ENCODE results near the gene LOXL1. TPM values are rescaled to one million over a fixed set of nuclear protein-coding genes. Genes with fewer than 3 reads are reported as not detected.

LOXL1 gene
- total and polyA plus RNA-seq, 9 of the 15 experiments (the other 6 are each of a cell fraction or from before 2014, with no cell fraction given), result 0.14 TPM; not detected in 8

DNA sequence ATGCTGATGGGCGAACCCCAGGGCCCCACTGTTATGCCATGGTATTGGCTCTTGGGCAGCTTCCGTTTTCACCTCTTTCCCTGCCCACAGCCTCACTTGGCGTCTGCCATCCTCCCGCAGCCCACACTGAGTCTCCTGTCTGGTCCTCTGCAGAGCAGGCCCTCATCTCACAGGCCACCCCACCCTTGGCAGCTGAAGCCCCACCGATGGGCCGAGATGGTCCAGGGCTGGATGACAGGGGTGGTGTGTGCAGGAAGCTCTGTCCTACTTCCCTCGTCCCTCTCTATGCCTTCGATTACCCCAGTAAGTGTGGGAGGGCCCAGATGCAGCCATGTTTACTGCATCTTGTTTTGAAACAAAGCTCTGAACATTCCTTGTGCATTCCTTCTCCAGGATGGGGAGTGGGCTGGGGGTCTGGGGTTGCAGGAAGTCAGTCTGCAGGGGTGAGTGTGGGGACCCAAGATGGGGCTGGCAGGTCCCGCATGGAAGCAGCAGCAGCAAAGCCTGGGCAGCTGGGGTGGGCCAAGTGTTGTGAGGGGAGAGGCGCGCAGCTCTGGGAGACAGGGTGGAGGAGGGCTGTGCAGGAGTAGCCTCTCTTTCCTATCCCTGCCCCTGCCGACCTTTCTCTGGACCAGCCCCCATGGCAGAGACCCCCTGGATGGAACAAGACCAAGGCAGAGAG lies 32.0 kb upstream of the LOXL1 start:
- ChIA-PET CTCF (ENCODE audit: low intra/inter-chr PET ratio) (no interaction called here), POLR2A (interaction anchor here (1.3 kb wide), 1 partner anchor 13 kb away, joined by 7 read pairs; no protein-coding TSS in a partner anchor)
- Histone ChIP-seq H3K4me2 (ENCODE audit: insufficient read depth, low read length) (no peak overlapping the region), H3K79me2 (ENCODE audit: control insufficient read depth, insufficient read depth, low read length) (no peaks in the 10 kb centered on the region), H3K27me3 (ENCODE audit: control insufficient read depth in 2 of 2, insufficient read depth in 2 of 2, low read length in 2 of 2) (peaks cover 2 to 37% of the 10 kb centered on the region in 2 experiments; a peak in 3 of 5 replicates), H3K4me1 (replicated peaks in 1 of 2; ENCODE audit: control insufficient read depth in 2 of 2, insufficient read depth in 2 of 2, low read length in 2 of 2) (peaks cover 0 to 3% of the 10 kb centered on the region in 2 experiments; a peak in 1 of 5 replicates), H3K9ac (ENCODE audit: insufficient read depth in 1 of 2, low read depth in 2 of 2, low read length in 2 of 2) (no peak overlapping the region; a peak in 1 of 4 replicates), H2AFZ (ENCODE audit: low read depth, low read length) (no peak overlapping the region), H3K36me3 (ENCODE audit: control insufficient read depth, insufficient read depth, low read length) (no peaks in the 10 kb centered on the region), H3K4me3 (no peak overlapping the region), H3K27ac (ENCODE audit: extremely low read depth, low read depth, low read length) (no peak overlapping the region), H3K9me1 (ENCODE audit: control insufficient read depth, insufficient read depth, low read length) (no peaks in the 10 kb centered on the region), H3K9me3 (replicated peaks; ENCODE audit: control insufficient read depth, insufficient read depth, low read depth, low read length) (no peaks in the 10 kb centered on the region), H4K20me1 (replicated peaks; ENCODE audit: control insufficient read depth, insufficient read depth, low read length) (no peaks in the 10 kb centered on the region; the same call in 1 of the 2 replicates)
- intact Hi-C loops (cut with micrococcal nuclease), result no loop called here
- WGBS (ENCODE audit: insufficient coverage, low coverage, missing lambda C conversion rate), result 0% methylated on average over 8 of the region's 12 CpGs
- FAIRE-seq (no peak), DNase-seq (ENCODE audit: extremely low read depth in 1 of 4, low spot score in 3 of 4) (no peak), ATAC-seq (no peak)
- TF ChIP-seq ZNF586 (CRISPR knock-in tag; conservative IDR thresholded peaks at IDR 0.05) (no peak), ZNF766 (CRISPR knock-in tag; conservative IDR thresholded peaks at IDR 0.05) (no peak), ZNF239 (CRISPR knock-in tag; IDR thresholded peaks at IDR 0.05) (no peak), NBN (IDR thresholded peaks at IDR 0.05; ENCODE audit: low read depth) (no peak), SRF (CRISPR knock-in tag; IDR thresholded peaks at IDR 0.05) (no peak), SP2 (IDR thresholded peaks at IDR 0.05; ENCODE audit: extremely low read depth, low read depth, low read length, poor library complexity, severe bottlenecking) (no peak), TGIF2 (CRISPR knock-in tag; IDR thresholded peaks at IDR 0.05) (no peak), NCOA6 (IDR thresholded peaks at IDR 0.05) (no peak), KDM4B (IDR thresholded peaks at IDR 0.05; ENCODE audit: borderline replicate concordance in 2 of 2, low read depth in 1 of 2) (no peak), ZNF274 (IDR thresholded peaks at IDR 0.05; ENCODE audit: borderline replicate concordance, low read depth, low read length) (no peak), EZH2 (IDR thresholded peaks at IDR 0.05; ENCODE audit: borderline replicate concordance, low read depth, low read length) (no peak), TEAD1 (CRISPR knock-in tag; IDR thresholded peaks at IDR 0.05) (no peak)
- TF ChIP-seq, protein P1, sequence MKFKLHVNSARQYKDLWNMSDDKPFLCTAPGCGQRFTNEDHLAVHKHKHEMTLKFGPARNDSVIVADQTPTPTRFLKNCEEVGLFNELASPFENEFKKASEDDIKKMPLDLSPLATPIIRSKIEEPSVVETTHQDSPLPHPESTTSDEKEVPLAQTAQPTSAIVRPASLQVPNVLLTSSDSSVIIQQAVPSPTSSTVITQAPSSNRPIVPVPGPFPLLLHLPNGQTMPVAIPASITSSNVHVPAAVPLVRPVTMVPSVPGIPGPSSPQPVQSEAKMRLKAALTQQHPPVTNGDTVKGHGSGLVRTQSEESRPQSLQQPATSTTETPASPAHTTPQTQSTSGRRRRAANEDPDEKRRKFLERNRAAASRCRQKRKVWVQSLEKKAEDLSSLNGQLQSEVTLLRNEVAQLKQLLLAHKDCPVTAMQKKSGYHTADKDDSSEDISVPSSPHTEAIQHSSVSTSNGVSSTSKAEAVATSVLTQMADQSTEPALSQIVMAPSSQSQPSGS (CRISPR knock-in tag; IDR thresholded peaks at IDR 0.05), result no peak
- TF ChIP-seq, protein P2, sequence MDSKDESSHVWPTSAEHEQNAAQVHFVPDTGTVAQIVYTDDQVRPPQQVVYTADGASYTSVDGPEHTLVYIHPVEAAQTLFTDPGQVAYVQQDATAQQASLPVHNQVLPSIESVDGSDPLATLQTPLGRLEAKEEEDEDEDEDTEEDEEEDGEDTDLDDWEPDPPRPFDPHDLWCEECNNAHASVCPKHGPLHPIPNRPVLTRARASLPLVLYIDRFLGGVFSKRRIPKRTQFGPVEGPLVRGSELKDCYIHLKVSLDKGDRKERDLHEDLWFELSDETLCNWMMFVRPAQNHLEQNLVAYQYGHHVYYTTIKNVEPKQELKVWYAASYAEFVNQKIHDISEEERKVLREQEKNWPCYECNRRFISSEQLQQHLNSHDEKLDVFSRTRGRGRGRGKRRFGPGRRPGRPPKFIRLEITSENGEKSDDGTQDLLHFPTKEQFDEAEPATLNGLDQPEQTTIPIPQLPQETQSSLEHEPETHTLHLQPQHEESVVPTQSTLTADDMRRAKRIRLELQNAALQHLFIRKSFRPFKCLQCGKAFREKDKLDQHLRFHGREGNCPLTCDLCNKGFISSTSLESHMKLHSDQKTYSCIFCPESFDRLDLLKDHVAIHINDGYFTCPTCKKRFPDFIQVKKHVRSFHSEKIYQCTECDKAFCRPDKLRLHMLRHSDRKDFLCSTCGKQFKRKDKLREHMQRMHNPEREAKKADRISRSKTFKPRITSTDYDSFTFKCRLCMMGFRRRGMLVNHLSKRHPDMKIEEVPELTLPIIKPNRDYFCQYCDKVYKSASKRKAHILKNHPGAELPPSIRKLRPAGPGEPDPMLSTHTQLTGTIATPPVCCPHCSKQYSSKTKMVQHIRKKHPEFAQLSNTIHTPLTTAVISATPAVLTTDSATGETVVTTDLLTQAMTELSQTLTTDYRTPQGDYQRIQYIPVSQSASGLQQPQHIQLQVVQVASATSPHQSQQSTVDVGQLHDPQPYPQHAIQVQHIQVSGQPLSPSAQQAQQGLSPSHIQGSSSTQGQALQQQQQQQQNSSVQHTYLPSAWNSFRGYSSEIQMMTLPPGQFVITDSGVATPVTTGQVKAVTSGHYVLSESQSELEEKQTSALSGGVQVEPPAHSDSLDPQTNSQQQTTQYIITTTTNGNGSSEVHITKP (IDR thresholded peaks at IDR 0.05; ENCODE audit: partially characterized antibody), result no peak
- TF ChIP-seq, protein P3, sequence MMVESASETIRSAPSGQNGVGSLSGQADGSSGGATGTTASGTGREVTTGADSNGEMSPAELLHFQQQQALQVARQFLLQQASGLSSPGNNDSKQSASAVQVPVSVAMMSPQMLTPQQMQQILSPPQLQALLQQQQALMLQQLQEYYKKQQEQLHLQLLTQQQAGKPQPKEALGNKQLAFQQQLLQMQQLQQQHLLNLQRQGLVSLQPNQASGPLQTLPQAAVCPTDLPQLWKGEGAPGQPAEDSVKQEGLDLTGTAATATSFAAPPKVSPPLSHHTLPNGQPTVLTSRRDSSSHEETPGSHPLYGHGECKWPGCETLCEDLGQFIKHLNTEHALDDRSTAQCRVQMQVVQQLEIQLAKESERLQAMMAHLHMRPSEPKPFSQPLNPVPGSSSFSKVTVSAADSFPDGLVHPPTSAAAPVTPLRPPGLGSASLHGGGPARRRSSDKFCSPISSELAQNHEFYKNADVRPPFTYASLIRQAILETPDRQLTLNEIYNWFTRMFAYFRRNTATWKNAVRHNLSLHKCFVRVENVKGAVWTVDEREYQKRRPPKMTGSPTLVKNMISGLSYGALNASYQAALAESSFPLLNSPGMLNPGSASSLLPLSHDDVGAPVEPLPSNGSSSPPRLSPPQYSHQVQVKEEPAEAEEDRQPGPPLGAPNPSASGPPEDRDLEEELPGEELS (CRISPR knock-in tag; IDR thresholded peaks at IDR 0.05; ENCODE audit: borderline replicate concordance), result no peak
- BruUV-seq (replicated peaks), result no TSS peak
- in situ Hi-C loops (cut with MboI), result no loop called here

All from K562 (cell line).